Left ventricle myocardium superior (tissue), 1 donor: ENCODE results near the gene KCNH5. TPM values are rescaled to one million over a fixed set of nuclear protein-coding genes. Genes with fewer than 3 reads are reported as not detected.
A peak's percentile ranks its signal among the peaks of the same experiment; 100 is the strongest.

Source experiments
- ATAC-seq: fragments of 200-7000 bp; cut with Tn5 transposase; one replicate; pipeline ENCODE4 v1.9.1; 2020; ENCODE audit warnings: mild to moderate bottlenecking, moderate library complexity
- DNase-seq: peaks from one replicate; pipeline ENCODE4 v3.0.0-alpha.2; 2020
- intact Hi-C: fragments of 100-400 bp; cut with micrococcal nuclease; formaldehyde crosslinking; loops from one replicate; pipeline ENCODE4 v1.11.0; 2022
- long read RNA-seq: library from polyadenylated mRNA; unstranded; transcript quantifications from one replicate; pipeline ENCODE4 v2.0.0, GENCODE V29; 2021
- total RNA-seq: library from RNA; stranded (reverse); fragmentation: NEBNext Ultra II Directional; extraction: Animal tissue kit (Norgen Biotek cat#: 25700); gene quantifications from one replicate; pipeline ENCODE4 v1.2.1, GENCODE V29; 2021
- donor health status: DM: no; HTN: yes; CAD: no; lungs with severe emphysema.

KCNH5 gene, protein sequence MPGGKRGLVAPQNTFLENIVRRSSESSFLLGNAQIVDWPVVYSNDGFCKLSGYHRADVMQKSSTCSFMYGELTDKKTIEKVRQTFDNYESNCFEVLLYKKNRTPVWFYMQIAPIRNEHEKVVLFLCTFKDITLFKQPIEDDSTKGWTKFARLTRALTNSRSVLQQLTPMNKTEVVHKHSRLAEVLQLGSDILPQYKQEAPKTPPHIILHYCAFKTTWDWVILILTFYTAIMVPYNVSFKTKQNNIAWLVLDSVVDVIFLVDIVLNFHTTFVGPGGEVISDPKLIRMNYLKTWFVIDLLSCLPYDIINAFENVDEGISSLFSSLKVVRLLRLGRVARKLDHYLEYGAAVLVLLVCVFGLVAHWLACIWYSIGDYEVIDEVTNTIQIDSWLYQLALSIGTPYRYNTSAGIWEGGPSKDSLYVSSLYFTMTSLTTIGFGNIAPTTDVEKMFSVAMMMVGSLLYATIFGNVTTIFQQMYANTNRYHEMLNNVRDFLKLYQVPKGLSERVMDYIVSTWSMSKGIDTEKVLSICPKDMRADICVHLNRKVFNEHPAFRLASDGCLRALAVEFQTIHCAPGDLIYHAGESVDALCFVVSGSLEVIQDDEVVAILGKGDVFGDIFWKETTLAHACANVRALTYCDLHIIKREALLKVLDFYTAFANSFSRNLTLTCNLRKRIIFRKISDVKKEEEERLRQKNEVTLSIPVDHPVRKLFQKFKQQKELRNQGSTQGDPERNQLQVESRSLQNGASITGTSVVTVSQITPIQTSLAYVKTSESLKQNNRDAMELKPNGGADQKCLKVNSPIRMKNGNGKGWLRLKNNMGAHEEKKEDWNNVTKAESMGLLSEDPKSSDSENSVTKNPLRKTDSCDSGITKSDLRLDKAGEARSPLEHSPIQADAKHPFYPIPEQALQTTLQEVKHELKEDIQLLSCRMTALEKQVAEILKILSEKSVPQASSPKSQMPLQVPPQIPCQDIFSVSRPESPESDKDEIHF
- 0.22 TPM for total RNA-seq
- long read RNA-seq: 0 reads

DNA sequence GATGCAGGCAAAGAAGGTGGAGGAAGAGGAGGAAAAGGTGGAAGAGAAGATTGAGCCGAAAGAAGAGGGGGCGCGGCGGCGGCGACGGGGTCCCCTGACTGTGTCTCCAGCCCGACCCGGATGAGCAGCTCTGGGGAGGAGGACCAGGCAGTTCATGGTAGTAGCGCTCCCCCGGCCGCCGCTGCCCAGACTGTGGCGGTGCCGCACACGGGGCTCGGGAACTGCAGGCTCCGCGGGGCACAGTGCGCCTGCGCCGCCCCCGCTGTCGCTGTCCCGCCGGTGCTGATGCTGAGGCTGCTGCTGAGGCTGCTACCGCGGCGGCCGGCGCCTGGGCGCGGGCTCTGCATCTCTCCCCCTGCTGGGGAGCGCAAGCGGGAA lies at the start of gene KCNH5:
KCNH5 (minus strand) TSS at position 225 of the 378 bp plus-strand sequence. CDS start 272 bp downstream, outside the sequence.
- intact Hi-C loops: no loop called here
- ATAC-seq (peak; percentile 76), DNase-seq (peak; percentile 44)

DNA sequence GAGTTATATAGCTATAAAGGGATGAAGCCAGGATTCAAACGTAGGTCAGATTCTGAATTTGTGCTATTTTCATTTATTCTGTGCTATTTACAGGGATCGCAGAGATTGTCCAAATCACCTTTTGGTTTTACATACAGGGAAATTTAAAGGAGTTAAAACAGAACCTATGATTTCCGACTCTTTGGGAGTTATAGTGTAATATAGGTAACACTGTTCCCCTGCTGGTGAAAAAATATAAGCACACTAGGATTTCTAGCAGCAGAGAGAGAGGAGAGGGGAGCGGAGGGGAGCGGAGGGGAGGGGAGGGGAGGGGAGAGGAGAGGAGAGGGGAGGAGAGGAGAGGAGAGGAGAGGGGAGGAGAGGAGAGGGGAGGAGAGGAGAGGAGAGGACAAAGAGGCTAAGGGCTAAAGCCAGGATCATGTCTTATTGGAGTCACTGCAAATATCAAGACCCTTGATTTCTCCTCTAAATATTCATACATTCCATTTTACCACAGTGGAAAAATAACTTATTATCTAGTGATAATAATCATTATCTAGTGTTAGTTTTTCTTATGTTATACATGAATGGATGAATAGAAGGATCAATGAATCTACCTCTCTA lies 46.2 kb upstream of the KCNH5 start:
- intact Hi-C loops: no loop called here
- ATAC-seq (no peak), DNase-seq (no peak)

DNA sequence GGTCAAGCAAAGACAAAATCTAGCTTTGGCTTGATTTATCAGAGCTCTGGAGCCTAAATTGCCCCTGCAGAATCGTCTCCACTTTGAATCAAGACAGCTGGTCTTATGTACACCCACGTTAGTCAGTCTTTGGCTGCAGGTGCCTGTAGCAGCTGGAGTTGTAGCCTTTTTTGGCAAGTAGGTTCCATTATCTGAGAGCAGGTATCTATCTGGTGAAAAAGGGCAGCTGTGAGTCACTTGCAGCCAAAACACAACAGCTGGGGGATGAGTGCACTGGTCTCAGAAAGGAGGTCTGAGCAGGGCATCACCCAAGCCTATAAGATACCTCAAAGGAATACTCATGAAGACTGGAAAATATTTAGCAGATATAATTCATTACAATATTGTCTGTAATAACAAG lies 43.6 kb upstream of the KCNH5 start:
- ATAC-seq (no peak), DNase-seq (no peak)
- intact Hi-C loops: no loop called here

DNA sequence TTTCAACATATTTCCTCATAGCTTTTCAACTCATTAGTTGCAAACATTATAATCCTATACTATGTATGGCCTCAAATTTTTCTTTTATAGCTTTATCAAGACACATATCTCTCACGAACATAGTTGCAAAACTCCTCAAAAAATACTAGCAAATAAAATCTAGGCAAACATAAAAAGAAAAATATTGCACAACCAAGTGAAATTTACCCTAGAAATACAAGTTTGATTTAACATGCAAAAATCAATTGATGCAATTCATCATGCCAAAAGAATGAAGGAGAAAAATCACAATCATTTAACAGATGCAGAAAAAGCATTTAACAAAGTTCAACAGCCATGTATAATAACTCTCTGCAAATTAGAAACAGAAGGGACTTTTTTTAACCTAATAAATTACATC lies 33.3 kb upstream of the KCNH5 start:
- ATAC-seq (no peak), DNase-seq (no peak)
- intact Hi-C loops: no loop called here

DNA sequence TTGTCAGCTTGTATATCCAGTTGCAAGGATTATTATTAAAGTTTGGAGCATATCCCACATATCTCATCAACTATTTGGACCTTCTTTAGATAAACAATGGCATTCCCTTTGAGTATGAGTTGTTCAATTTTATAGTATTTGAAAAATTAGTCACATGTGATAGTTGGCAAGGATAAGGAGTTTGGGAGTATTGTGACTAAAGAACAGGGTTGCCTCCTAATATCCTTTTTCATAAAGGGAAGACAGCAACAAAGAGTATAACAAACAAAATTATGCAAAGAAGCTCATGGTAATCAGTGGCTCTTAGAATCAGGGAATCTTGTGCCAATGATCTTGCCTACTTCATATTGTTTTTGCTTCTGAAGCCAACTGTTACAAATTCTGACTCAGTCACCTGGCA lies 31.2 kb upstream of the KCNH5 start:
- intact Hi-C loops: no loop called here
- ATAC-seq (no peak), DNase-seq (no peak)

DNA sequence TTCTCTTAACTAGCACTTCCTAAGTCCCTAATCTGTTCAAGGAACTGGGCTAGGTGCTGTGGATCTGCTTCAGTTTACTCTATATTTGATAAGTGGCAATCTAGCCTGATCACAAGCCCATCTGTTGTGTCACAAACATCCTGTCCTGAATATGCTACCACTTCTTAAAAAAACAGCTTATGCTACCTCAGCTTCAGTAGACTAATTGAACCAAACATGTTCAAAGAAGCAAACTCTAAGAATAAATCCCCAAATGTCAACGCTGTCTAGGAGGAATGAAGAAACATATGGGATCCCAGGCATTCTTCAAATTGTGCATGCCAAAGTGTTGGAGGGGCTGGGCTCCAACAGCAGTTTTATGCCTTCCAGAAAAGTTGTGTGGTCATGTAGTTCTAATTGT lies 10.4 kb upstream of the KCNH5 start:
- ATAC-seq (no peak), DNase-seq (no peak)
- intact Hi-C loops: no loop called here

DNA sequence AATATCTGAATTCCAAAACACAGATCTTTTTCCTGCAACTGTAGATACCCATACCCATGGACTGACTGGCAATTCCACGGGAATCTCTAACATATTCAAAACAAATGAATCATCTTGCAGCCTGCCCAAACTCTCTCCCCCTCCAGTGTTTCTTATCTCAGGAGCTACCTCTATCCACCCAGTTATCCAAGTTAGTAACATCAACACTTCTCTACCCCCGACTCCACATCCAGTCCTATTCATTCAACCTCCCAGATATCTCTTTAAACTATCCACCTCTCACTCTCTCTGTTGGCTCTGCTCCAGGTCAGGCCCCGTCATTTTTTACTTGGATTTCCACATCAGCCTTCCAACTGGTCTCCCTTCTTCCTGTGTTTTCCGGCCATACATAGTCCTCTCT lies 6.7 kb upstream of the KCNH5 start:
- no peak for ATAC-seq
- intact Hi-C loops: no loop called here
- no peak for DNase-seq

DNA sequence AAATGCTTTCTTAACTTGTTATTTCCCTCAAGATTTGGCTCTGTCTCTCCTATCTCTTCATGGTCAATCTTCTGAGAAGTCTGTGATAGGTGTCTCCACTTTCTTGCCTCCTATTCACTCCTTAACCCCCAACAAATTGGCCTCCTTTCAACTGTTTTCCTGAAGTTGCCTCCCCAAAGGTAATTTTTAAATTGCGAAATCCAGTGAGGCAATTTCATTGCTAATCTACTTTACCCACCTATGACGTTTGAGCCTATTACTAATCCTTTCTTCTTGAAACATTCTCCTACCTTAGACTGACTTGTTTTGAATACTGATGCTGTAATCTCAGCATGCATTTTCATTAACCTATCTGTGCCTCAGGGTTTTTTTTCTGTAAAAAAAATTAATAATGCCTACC lies 6.0 kb upstream of the KCNH5 start:
- ATAC-seq (no peak), DNase-seq (no peak)
- intact Hi-C loops: no loop called here

DNA sequence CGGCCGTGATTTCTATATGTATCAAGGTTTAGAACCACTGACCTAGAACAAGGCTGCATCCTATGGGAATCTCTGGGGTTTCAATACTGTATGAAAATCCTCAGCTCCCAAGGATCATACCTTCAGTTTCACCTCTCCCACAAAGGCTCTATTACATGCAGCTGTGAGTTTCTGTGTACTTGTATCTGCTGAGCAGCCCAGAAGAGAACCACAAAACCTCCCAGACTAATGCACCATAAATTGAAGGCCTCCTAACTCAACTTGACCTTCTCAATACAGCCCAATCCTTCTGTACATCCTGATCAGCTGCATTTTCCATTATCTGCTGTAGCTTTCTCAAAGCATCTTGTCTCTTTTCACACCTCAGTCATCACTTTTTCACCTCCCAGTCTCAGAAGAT lies 5.4 kb upstream of the KCNH5 start:
- DNase-seq (no peak), ATAC-seq (no peak)
- intact Hi-C loops: no loop called here

DNA sequence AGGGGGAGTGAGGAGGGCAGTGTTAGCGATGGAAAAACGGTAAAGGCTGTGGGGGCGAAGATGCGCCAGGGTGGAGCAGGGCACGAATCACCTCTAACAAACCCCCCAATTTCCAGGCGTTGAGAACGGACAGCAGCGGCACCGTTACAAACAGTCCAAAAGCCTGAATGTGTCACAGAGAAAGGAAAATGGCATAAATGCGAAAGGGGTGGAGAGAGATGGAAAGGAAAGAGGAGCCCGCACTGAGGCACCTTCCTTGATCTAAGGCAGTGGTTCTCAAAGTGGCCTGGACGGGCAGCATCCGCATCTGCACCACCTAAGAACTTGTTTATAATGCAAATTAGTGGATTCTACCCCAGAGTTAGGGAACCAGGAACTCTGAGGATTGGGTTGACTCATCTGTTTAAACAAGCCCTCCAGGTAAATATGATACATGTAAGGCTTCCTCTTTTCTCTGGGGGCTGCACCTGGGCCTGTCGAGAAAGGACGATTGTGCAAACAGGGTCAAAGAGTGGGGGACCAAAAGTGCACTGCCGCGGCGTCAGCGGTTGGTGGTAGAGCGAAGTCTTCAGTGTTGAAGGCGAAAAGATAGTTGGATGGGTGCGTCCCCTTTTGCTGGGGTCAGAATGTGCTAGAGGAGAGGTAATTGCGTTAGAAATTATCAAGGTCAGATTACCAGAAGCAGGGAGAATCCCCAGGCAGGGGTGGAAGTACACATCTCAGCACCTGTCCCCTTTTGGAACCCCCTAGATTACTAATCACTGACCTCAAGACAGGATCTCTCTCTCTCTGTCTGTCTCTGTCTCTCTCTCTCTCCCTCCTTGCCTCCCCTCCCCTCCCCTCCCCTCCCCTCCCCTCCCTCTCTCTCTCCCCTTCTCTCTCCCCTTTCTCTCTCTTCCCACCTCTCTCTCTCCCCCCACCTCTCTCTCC lies 1.3 kb upstream of the KCNH5 start:
- DNase-seq (no peak), ATAC-seq (no peak)
- intact Hi-C loops: no loop called here

DNA sequence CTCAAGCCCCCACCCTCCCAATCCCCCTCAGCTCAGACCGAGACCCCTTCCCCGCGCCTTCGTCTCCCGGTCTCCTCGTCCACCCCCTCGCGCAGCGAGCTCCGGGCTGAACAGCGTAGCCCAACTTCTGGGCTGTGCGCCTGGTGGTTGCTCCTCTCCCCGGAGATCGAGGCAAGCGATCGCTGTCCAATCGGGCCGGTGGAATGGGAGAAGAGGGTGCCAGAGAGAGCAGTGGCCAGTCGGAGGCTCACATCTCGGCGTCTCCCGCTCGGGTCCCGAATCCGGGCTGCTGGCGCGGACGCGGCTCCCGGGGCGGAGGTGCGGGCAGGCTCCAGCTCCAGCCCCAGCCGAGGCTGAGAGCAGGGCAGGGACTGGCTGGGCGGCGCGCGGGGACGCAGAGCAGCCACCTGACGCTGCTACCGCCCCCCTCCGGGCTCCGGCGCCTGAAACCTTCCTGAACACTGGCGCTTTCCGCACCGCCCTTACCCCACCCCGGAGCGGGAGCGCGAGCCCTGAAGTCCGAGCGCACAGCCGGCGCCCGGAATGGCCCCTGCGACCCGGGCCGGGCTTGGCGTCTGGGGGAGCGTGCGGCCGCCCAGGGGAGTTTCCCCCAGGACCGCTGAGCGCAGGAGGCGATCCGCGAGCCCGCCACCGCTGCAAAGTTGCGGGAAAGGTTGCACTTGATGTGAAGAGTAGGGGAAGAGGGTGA lies 508 bp upstream of the KCNH5 start:
- intact Hi-C loops: no loop called here
- DNase-seq: peak; percentile 33

DNA sequence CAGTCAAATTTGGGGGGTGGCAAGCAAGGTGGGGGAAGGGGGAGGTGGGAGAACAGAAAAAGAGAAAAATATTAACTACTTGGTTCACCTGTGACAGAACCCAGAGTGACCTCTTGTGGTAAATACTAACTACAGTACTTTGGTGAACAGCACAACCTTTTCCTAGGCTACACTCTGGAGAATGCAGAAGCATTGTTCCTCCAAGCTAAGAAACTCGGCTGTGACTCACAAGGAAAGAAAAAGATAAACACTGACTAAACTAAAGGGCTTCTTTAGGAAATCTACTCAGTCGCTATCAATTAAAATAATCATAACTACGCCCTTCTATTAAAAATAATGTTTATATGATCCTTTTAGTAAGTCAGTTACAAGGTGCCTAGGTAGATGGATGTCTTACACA lies 5.4 kb downstream of the KCNH5 start:
- intact Hi-C loops: no loop called here
- ATAC-seq (no peak), DNase-seq (no peak)

More for the DNA sequence above, 508 bp upstream of the KCNH5 start:
- peak; percentile 50 for ATAC-seq

DNA sequence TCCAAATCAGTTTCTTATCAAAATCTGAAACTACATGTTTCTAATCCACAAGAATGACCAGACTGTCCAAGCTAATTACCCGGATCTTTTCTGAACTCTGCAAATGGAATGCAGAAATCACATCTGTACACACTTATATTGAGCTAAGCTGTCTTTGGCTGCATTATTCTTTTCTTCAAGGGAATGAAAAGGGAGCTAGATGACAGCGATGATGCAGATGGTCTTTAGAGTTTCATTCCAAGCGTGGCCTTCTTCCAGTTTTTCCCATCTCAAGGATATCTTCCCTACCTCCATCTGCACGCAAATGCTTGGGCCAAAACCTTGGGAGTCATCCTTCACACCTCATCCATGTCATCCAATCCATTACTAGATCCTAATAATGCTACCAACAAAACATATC lies 12.6 kb downstream of the KCNH5 start:
- ATAC-seq: no peak
- intact Hi-C loops: no loop called here
- no peak for DNase-seq

DNA sequence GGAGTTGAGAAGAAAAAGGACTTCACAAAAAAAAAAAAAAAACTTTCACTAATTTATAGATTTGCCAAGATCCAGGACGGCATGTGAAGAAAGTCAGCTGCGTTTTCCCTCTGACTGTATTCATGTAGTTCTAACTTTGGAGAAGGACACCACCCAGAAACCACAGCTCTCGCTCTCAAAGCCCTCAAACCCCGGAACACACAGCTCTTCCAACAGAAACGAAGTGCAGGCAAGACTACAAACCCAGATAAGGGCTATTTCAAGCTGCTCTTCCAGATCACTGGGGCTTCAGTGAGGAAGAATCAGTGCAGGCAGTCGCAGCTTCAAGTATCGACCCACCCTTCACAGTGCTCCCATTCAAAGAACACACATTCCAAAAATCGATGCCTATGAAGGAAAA lies 13.2 kb downstream of the KCNH5 start:
- ATAC-seq: no peak
- no peak for DNase-seq
- intact Hi-C loops: no loop called here

DNA sequence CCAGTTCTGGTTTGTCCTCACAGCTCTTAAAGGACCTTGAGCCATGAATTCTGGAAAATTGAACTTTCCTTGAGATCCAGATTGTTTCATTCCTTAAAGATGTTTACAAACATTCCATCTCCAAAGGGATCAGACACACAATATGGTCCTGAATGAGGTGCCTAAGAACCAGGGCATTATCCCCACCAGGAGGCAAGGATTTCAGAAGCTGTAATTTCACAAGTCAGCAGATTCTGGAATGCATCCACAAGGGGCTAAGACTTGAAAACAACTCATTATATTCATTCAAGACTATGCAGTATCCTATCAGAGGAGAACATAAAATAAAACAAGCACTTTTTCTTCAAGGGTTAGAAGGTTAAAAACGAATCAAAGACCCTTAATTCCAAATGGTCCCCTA lies 15.1 kb downstream of the KCNH5 start:
- ATAC-seq: no peak
- intact Hi-C loops: no loop called here
- DNase-seq: no peak

DNA sequence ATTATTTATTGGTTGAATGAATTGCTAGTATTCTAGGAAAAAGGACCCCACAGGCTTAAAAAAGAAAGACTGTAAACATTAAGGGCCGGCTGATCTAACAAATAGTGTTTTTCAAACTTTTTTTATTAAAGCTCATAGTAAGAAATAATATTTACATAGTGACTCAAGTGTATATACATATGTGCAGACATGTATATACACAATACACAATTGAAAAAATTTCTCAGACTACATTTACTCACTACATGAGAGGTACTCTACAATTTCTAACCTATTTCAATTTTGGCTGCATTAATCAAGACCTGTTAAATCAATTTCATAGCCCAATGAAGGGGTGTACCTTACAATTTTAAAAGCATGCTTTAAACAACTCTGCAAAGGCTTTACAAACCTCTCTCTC lies 17.5 kb downstream of the KCNH5 start:
- ATAC-seq (no peak), DNase-seq (no peak)
- intact Hi-C loops: no loop called here

DNA sequence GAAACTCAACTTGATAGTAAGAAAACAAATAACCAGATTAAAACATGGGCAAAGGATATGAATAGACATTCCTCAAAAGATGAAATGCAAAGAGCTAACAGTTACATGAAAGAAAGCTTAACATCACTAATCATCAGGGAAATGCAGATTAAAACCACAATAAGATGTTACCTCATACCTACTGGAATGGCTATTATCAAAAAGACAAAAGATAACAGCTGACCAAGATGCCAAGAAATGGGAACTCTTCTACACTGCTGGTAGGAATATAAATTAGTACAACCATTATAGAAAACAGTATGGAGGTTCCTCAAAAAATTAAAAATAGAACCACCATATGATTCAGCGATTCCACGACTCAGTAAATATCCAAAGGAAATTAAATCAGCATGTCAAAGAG lies 18.8 kb downstream of the KCNH5 start:
- DNase-seq: no peak
- intact Hi-C loops: no loop called here
- ATAC-seq: no peak

DNA sequence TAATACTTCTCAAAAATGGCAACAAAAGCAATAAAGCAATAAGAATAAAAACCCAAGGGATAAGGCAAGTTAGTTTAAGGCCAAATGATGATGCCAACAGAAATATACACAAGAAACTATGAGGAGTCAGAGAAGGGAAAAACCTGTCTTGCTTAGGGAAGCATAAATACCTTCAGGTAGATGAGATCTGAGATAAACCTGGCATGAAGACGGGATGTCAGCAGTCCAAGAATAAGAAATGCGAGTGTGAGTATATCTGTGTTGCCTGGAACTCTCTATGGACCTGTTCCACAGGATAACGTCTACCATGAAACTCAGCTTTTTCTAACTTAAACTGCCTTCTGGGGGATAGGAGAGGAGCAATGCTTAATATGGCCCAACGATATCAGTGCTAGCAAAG lies 30.6 kb downstream of the KCNH5 start:
- intact Hi-C loops: no loop called here
- no peak for DNase-seq
- no peak for ATAC-seq
